ENCODE data around the gene AQP2. TPM values are rescaled to one million over a fixed set of nuclear protein-coding genes. Genes with fewer than 3 reads are reported as not detected.

AQP2 gene
- total RNA-seq, 1 donor from 2014 or later = not detected

DNA sequence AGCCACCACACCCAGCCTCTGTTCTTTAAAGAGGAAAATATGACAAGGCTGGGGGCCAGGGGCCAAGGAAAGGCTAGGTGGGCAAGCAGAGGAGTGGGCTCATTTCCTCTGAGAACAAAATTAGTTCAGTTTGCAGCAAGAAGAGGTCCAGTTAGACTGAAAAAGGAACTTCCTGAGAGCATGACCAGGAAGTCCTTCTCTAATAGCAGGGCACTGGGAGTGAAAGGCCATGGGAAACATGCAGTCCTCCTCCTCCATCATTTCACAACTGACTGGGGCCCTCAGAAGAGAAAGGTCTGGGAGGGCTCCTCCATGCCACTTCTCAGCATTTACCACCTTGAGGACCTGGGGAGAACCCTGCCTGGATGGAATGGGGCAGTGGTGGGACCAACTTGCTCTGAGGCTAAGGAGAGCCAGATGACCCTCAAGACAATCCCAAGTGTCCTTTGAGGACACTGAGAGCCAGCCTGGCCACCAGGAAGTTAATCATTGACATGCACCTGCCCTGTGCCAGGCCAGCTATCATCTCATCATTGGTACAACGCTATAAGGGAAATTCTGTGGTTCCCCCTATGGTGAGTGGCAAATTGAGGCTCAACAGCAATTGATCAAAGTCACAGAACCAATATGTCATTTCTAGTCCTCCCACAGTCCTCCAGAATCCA, 2.0 kb downstream of the AQP2 start:
- no peak for ATAC-seq

DNA sequence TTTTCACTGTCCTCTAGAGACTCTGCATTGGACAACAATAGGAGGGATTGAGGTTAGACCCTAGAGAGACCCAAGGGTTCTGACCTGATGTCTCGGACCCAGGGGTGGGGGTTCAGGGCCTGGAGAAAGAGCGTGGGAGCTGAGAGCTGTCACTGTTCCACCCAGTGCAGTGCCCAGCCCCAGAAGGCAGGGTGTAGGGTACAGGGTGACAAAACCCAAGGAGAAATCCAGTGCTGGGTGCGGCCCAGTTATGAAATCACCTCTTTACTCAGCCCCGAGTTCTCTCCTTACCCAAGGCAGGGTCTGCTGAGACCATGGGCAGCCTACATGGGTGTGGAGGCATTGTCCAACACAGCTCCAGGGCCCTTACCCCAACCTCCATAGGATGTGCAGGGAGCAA, 2.6 kb downstream of the AQP2 start:
- ATAC-seq = no peak
- intact Hi-C loops (cut with micrococcal nuclease) = no loop called here
- no peak for DNase-seq

More for the DNA sequence above, 2.0 kb downstream of the AQP2 start:
- DNase-seq = no peak
- intact Hi-C loops (cut with micrococcal nuclease) = no loop called here

DNA sequence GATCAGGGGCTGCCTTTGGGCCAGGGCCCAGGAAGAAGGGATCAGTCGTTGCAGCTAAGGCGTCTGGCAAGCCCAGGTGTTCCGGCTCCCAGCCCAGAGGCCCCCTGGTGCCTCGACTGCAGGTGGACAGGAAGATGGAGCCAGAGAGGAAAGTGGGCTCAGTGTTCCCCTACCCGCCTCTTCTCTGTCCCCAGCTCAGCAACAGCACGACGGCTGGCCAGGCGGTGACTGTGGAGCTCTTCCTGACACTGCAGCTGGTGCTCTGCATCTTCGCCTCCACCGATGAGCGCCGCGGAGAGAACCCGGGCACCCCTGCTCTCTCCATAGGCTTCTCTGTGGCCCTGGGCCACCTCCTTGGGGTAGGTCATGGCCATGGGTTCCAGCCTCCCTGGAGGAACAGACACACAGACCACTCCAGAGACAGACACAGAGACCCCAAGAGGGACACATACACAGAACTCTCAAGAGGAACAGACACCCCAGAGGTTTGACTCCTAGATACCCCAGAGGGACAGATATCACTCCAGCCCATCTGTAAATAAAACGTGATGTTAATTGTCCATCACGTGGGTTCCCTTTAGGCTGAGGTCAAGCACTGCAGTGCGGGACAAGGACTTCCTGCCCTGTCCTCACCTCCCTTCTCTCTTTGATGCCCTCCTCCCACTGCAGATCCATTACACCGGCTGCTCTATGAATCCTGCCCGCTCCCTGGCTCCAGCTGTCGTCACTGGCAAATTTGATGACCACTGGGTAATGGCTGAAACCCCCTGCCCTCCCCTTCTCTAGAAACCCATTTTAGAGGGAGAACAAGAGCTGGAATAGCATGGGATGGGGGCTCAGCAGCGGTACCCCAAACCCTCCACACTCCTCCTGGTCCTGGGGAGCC, 3.7 kb downstream of the AQP2 start:
- no peak for DNase-seq
- ATAC-seq = no peak
- intact Hi-C loops (cut with micrococcal nuclease) = no loop called here

DNA sequence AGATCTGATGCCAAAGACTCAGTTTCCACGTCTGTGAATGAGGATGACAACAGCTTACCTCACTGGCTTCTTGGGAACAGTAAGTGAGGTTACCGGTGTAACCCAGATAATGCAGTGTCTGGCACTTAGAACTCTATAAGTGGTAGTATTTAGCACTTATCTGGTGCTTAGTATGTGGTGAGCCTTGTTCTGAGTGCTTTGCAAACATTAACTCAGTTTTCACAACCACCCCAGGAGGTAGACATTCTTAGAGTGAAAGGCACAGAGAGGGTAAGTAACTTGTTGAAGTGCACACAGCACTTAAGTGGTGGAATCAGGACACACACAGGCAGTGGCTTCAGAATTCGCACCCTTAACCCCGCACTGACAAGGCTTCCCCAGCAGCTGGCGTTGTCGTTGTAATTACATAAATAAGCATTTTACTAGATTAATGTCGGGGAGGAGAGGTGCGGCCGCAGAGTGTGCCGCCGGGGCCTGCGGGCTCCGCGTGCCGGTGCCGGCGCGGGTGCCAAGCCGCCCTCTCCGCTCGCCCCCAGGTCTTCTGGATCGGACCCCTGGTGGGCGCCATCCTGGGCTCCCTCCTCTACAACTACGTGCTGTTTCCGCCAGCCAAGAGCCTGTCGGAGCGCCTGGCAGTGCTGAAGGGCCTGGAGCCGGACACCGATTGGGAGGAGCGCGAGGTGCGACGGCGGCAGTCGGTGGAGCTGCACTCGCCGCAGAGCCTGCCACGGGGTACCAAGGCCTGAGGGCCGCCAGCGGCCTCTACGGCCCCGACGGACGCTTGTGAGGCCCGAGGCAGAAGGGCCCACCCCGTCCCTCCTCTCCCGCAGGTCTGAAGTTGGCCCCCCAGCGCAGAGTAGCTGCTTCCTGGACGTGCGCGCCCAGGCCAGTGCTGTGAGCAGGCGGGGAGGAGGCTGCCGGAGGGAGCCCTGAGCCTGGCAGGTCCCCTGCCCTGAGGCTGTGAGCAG, 4.6 kb downstream of the AQP2 start:
- ATAC-seq (peak; percentile 20), DNase-seq (no peak)
- intact Hi-C loops (cut with micrococcal nuclease) = no loop called here

DNA sequence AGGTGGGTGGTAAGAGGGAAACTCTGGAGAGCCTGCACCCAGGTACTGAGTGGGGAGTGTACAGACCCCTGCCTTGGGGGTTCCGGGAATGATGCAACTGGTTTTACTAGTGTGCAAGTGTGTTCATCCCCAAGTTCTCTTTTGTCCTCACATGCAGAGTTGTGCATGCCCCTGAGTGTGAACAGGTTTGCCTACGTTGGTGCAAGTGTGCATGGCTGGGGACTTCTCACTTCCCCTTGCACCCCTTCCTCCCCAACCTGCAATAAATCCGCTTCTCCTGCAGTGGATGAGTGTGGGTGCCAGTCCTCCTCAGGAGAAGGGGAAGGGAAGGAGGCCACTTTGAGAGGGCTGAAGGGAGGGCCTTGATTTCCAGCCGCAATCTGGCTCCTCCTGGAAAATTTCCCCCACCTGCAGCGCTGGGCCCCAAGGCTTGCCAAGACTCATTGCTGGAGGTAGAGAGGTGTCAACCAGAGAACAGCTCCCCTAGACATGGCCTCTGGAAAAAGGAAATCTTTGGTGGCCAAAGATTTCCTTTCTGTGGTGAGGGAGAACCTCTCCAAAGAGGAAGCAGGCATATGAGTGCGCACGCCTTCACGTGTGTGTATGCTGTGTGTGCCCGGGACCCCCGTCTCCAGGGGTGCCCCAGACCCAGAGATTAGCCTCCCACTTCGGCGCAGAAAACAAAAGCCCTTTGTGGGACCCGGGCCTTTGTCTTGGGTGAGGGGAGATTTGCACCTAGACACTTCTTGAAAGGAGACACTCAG, 5.5 kb downstream of the AQP2 start:
- no peak for DNase-seq
- intact Hi-C loops (cut with micrococcal nuclease) = no loop called here
- no peak for ATAC-seq

DNA sequence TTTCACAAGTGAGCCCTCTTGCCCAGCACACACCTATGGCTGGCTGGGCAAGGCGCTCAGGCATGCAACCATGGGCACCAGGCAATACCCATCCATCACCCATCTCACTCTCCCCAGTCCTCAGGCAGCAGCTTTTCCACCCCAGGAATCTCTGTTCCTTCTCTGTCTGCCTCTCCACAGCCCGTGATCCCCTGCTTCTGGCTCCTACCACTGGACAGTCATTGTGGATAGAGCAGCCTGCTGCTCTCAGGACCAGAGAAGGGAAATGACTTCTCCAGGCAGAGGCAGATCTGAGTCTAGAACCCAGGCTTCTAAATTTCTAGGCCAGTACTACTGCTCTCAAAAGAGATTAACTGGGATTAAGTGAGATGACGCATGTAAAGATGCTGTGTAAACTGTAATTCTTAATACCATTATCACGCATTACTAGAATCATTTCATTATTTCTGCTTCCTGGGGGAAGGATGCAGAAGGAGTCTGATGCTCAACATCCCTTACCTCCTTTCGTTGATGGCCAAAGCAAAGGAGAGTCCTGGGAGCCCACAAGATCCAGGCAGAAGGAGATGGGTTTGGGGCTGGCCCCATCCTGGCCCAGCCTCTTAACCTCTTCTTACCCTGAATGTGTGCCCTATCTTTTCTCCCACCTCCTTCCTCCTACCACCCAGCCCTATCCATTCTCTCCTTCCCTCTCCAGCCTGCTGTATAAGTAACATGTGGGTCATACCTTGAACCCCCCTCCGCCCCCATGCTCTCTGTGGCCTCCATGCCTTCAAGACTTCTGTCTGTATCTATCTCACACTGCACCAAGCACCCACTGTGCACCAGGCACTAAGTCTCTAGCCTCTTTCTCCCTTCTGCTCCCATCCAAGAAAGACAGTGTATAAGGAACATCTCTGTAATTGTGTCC, 6.4 kb downstream of the AQP2 start:
- ATAC-seq (no peak), DNase-seq (no peak)
- intact Hi-C loops (cut with micrococcal nuclease) = no loop called here

DNA sequence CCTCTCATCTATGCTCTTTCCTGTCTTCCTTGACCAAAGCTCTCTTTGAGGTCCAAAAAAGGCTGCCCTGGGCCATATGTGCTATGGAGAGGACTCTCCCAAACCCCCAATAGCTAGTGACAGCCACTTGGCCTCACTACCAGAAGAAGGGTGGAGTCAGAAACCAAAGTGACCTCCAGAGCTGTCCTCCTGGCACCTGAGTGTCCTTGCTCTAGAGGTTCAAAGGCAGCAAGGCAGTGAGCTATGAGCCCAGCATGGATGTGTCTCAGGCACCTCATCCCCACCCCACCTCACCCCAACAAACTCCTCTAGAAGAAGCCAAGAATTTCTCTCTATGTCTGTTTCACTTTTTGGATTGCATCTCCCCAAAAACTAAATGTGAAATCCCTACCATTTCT, 7.0 kb downstream of the AQP2 start:
- intact Hi-C loops (cut with micrococcal nuclease) = no loop called here

DNA sequence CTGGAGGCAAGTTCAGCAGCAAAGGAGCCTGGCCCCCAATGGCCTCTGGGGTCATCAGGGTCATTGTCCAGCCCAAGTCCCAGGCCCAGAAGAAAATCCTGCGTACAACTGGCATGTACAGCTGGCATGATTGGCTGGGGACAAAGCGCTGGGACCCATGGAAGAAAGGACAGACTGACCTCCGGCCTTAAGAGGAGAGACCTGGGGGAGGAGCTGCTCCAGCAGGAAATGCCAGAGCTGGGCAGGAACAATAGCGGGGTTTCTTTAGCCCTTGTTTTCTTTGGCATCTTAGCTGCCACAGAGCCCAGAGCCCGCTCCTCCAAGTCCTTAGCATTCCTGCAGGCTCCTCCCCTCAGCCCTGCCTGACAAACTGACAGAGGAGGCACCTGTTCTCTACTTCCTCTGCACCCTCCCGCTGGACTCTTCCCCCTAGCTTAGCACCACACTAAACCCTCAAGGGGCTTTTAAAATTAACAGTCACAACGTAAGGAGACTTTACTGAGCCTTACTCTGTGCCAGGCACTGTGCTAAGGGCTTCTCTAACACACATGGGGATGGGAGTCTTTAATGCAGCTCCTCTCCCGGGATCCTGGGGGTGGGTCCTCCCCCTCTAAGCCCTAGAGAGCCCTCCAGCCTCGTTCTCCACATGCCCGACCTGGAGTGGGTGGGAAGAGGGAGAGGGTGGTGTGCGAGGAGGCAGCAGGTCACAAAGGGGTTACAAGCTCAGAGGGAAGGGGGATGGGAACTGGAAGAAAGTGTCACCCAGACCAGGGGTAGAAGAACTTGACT, 9.3 kb downstream of the AQP2 start:
- ATAC-seq = no peak
- intact Hi-C loops (cut with micrococcal nuclease) = no loop called here
- no peak for DNase-seq

More for the DNA sequence above, 7.0 kb downstream of the AQP2 start:
- no peak for ATAC-seq
- DNase-seq = no peak

DNA sequence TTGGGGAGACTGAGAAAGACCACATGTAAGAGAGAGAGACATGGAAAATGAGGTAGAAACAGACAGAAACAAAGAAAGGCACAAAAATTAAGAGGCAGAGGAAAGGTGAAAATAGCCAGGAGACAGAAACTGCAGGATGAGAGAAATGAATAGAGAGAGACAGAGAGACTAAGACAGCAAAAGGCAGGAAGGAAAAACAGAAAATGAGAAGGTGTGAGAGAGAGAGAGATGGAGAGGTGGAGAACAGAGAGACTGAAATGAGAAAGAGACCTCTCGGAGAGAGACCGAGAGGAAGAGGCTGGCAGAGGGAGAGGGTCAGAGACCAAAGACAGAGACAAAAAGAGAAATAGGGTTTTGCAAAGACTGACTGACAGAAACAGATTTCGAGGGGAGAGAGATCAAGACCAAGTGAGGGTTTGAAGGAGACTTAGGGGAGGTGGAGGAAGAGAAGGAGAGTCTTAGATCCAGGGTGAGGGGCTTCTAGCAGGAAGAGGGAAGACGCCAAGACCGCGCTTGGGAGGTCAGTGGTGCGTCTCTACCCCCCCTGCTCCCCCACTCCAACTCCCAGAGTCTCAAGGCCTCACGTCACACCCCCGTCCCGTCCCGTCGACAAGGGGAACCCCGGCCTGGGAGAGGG, 10.1 kb downstream of the AQP2 start:
- no peak for ATAC-seq
- DNase-seq = no peak
- intact Hi-C loops (cut with micrococcal nuclease) = no loop called here

DNA sequence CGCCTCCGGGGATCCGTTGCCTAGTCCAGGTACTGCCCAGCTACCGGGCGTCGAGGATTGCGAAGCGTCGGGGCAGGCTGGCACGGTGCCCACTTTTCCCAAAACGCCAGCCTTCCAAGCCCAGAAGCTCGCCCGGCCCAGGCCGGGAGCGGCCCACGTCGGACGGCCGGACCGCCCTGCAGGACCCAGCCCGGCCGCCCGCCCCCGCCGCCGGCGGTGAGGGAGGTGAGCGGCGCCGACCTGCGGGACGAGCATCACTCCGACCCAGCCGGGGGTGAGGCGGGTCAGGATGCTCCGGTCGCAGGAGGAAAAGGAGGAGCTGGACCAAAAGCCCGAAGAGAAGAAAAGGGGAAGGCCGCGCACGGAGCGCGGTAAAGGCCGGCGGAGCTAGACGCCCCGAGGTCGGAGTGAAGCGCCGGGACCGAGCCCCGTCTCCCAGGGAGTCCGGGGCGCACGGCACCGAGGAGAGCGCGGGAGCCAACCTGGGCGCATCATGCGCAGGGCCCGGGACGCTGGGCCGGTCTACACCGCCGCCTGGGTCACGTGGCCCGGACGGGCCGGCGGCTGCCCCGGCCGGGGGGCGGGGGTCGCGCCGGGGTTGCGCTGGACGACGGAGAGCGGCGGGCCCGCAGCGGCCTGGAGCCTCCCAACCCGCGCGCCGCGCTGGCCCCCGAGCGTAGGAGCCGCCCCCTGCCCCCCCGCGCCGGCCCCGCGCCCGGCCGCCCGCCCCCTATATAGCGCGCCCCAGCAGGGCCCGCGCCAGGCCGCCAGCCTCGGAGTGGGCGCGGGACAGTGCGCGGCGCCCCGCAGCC, 10.8 kb downstream of the AQP2 start, which contains the start of gene AQP5:
Gene AQP5 (plus strand): TSS at position 762 of the 812 bp plus-strand sequence. CDS start 146 bp downstream, outside the sequence.
- DNase-seq (no peak), ATAC-seq (peak; percentile 4)
- intact Hi-C loops (cut with micrococcal nuclease) = no loop called here

DNA sequence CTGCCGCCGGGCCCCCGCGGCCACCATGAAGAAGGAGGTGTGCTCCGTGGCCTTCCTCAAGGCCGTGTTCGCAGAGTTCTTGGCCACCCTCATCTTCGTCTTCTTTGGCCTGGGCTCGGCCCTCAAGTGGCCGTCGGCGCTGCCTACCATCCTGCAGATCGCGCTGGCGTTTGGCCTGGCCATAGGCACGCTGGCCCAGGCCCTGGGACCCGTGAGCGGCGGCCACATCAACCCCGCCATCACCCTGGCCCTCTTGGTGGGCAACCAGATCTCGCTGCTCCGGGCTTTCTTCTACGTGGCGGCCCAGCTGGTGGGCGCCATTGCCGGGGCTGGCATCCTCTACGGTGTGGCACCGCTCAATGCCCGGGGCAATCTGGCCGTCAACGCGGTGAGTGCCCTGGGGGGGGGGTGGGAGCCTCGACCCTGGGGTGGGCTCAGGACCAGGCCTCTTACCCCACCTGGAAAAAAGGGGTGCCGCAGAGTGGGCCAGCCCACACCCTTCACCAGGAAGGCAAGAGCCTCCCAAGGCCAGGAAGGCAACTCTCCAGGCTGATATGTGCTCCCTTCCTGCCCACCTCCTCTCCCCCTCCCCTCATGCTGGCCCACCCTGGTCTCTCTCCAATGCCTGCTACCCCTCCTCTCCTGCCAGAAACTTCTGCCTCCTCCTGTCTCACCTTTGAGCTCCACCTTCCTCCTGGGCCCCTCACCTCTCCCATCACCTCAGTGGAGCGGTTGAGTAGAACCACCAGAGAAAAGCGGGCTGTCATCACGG, 11.6 kb downstream of the AQP2 start:
- DNase-seq (no peak), ATAC-seq (no peak)
- intact Hi-C loops (cut with micrococcal nuclease) = no loop called here

DNA sequence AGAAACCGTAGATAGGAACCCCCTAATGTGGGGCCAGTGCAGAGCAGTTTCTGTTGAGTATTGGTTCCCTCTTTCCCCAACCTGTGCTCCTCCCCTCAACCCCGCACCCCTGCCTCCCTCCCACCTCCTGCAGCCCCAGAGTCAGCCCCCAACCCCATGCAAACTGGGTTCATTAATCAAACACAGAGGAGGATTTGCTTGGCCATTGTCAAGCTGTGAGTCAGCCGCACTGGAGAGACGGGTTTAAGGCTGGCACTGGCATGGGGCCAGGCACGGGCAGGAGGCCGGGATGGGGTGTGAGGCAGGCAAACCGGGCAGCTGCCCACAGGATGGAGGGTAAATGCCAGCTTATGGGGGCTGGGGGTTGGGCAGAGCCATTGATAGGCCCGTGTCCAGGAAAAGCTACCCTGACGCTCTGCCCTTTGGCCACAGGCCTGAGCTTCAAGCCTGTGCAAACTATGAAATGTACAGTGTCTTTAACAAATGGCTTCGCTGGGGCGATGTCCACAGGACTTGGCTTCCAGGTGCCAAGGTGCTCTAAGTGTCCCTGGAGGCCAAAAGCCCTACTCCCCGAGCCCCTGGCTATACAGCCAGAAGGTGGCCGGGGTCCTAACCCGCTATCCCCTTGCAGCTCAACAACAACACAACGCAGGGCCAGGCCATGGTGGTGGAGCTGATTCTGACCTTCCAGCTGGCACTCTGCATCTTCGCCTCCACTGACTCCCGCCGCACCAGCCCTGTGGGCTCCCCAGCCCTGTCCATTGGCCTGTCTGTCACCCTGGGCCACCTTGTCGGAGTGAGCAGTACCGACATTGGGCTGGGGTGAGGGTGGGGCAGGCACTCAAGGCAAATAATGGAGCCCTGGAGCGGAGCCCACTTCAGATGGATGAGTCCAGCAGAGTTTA, 12.6 kb downstream of the AQP2 start:
- ATAC-seq = peak; percentile 67
- intact Hi-C loops (cut with micrococcal nuclease) = no loop called here
- peak; percentile 83 for DNase-seq

DNA sequence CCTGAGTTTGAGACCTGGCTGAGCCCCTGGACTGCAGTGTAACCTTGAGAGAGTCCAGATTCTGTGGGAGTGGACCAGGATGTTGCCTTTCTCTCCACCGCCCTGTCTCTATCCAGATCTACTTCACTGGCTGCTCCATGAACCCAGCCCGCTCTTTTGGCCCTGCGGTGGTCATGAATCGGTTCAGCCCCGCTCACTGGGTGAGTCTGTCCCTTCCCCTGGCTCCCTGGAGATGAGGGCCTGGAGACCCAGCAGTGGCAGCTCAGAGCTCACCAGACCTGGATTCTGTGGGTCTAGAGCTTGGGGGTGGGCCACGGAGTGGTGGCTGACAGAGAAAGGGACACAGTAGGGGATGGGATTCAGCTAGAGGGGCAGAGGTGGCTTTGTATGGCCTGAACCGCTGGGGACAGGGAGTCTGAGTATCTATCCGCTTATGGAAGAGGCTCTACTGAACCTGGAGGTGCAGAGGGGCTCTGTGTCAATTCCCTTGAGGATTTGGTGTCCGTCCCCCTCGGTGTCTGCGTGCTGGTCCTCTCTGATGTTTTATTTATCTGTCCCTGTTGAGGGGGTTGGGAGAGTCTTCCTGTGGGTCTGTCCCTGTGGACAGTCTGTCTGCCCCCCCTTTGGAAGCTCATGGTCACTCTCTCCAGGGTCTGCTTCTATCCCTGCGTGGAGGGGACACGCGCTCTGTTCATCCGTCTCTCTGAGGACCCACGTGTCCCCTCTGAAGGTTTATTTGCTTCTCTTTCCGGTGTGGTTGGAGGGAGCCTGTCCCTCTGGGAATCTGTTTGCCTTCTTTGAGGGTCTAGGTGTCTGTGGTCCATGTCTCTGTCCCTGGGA, 13.7 kb downstream of the AQP2 start:
- ATAC-seq (no peak), DNase-seq (no peak)
- intact Hi-C loops (cut with micrococcal nuclease) = no loop called here

Measured in left ventricle myocardium superior (tissue), 1 donor.